NCI-H748 treated with DMSO at 0.1 percent for 48 hours (cell line): ENCODE data around the gene PRKCH.
"Not testable (repeated sequence)": the region's sequence is repeated elsewhere in the genome, so short reads cannot be mapped to it uniquely, and the experiment has no call there.

ENCODE experiments used
- DNase-seq: peaks from one replicate; lab custom pipeline; 2025; lab: John Stamatoyannopoulos, UW

PRKCH gene

DNA sequence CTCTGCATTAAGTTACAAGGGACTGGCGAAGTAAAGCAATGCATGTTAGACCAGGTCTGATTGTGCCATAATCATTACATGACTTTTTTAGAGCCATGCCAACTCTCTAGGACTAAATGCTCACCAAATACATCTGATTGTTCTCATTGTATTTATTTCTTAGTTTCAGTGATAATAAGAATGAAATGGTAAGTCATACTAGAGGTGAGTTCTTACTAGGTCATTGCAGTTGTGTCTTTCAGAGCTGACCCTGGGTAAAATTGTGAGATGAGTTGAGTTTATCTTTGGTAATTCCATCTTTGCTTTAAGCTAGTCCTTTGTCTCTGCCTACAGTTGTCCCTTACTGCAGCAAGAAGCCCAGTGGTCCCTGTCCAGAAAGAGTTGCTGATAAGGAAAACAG is 73.2 kb downstream of the PRKCH start:
- no peak for DNase-seq

DNA sequence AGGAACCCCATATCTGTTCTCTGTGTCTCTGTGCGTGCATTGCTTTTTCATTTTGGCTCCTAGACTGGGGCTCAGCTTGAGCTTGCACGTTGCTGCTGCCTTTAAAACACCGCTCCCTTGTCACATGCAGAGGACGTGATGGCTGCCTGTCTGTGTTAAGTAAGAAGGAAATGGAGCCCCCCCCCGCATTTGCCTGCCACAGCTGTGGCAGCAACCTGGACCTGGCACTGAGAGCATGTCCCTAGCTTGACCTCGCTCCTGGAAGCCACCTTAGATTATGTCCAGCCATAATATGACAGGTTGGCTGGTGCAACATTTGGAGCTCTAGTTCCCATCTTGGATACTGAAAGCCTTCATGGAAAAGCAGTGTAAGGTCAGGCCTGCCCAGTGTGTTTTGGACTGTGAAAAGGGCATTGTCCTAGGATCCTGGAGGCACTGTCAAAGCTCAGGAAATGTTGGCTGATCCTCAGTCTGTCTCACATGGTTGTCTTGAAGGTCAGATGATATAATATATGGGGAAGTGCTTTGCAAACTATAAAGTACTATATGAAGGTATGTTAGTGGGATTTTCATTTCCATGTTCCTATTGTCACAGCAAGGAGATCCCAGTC is 73.8 kb downstream of the PRKCH start:
- DNase-seq = no peak

DNA sequence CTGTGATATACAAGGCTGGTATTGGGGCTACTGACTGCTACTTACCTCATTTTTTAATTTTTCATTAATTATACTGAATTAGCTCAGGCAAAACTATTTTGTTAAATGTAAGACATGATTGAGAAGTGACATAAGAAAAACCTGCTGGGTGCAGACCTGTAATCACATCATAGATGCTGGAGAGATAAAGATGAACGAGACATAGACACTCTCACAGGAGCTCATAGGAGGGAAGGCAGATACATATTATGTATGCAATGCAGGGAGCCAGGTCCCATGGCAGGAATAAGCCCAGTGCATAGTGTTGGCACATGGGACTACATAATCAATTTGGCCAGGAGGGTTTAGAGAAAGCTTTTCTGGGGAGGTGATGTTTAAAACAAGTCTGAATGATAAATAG is 74.9 kb downstream of the PRKCH start:
- no peak for DNase-seq

DNA sequence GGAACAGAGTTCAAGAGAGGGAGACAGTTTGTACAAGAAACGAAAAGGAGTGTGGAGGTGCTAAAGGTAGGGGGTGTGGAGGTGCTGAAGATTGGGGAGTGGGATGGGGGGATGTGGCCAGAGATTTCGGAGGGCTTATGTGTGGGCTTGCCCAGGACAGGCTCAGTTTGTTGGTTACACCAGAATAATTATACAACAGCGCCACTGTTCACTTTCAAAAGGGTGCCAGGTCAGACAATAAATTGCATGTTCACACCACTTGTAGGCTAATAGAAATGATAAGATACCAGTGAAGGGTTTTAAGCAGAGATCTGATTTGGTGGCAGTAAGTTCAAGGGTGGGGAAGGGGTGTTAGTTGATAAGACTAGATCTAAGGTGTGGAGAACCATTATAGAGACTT is 75.3 kb downstream of the PRKCH start:
- no peak for DNase-seq

DNA sequence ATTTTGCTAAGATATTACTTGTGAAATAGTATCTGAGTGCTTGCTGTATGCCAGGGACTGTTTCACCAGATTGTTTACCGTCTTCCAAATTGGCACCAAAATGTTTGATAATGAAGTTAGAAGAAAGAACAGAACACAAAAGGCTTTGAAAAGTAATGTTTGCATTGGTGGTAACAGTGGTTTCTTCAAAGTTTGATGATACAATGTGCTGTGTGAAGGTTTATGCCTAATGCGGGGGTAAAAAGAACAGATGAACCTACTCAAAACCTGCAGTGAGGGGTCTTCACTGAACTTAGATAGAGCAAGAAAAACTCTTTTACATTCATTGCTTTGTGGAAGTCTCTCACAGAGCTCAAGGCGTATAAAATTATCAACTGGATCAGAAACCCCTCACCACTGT is 76.2 kb downstream of the PRKCH start:
- no peak for DNase-seq

DNA sequence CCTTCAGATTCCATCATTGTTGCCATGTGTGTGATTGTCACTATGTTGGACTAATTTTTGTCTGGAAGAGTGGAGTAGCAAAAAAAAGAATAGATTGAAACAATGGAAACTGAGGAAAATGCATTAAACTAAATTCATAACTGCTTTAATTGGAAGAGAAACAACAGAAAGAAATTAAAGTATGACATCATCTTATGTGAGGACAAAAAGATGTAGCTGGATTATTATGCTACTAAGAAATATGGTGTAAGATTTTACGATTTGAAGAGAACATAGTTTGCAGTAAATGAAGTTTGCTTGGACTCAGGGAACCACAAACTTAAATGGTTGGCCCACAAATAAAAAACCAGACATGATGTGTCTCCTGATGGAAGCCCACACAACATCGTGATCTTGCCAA is 76.8 kb downstream of the PRKCH start:
- DNase-seq = no peak

DNA sequence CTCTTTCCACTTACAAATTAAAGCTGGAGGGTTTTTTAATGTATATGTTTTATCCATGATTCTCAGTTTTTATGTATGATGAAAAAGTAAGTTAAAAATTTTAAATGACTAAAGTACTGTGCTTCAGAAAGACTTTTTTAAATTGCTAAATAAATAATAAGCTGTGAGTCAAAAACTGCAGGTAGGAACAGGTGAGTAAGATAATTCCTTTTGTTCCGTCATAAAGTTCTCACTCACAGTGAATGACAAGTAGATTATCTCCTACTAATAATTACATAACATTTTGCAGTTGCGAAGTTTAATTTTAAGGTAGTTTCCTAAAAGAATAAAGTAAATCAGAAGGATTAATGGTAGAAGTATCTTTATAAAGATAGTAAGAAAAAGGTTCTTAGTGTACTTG is 78.0 kb downstream of the PRKCH start:
- DNase-seq = no peak

DNA sequence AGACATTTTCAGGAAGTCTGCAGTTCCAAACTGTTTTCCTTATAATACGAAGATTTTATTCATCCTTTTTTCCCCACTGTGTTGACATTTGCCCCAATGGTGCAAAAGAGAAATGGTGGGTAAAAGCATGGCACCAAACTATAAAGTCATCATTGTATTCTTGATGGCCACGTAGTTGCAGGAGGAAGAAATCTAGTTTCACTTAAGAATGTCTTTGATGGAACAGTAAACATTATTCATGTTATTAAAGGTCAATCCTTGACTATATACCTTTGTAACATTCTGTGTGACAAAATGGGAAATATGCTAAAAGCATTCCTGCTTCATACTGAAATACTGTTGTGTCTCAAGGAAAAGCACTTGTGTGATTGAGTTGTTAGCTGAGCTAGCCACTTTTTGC is 80.1 kb downstream of the PRKCH start:
- DNase-seq = no peak

DNA sequence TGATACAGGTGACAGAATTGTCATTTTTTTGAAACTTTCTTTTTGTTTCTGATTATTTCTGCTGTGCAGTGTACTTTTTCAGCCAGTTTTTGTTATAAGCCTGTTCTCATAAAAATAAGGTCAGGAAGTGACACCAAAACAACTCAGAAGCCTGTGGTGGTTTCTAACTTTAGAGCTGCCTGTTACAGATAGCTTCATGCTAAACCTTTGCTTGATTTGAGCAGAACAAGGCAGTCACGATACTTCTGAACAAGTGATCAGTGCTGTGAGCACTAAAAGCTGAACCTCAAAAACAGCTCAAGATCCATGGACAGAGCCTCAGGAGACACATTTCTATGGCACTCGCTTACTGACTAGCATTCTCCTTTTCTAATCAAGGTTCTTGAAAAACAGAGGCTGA is 82.0 kb downstream of the PRKCH start:
- DNase-seq = no peak

DNA sequence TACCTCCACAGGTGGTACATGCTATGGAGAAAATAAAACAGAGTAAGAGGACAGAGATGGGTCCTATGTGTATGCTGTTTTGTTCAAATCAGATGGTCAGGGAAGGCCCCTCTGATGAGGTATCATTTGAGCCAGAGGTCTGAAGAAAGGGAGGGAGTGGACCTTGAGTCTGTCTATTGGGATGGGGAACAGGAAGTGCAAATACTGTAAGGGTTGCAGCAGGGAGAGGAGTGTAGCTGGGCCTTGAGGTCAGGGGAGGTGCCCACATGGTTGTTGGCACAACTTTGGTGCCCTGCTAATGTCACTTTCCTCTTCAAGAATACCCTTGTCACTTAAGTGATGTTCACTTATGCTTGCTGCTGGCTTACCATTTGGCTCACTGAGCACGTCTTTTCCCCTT is 83.3 kb downstream of the PRKCH start:
- no peak for DNase-seq

DNA sequence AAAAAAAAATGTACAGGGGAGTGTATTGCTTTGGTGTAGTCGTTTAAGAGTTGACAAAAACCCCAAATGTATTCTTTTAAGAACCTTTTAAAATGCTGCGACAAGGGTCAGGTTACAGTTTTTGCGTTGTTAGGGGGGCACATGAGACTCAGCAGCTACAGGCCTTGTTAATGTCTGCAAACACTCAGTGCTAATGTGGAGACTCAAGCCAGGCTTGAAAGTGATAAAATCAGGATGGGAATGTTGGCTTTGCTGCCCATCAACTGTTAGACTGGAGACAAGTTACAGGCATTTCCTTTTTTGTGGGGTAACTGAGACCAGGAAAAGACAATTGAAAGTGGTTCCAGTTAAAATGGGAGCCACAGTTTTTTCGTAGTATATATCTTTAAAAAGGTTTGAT is 84.8 kb downstream of the PRKCH start:
- DNase-seq = no peak

DNA sequence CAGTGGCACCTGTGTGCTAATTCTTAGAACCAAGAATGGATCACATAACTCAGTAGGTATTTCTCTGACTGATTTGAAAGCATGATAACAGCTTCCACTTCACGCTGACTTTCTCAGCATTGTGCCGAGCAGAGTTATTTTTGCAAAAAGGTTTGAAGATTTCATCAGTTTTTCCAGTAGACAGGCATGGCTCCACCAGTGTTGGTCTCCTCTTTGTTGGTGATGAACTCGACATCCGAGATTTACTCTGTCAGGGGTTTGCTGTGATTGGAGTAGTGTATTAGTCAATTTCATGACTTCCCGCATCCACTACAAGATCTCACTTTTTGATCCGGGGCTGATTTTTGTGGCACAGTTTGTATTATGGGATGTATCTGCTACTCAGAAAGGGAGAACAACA is 85.3 kb downstream of the PRKCH start:
- DNase-seq = no peak

DNA sequence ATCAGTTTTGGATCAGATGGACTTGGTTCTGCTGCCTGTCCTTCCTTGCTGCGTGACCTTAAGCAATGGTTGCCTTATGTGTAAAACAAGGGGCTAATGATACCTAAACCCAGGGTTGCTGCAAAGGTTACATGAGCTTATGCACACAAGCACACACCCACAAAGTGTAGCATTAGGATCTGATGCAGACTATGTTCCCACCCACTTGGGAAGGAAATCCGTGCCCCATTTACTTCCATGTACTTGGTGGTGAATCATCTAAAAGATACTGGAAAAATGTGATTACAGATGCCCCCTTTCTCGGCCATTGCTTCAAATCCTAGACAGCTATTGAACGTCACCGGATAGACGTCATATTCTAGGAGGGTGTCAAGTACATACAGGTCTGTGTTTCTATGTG is 87.1 kb downstream of the PRKCH start:
- no peak for DNase-seq

DNA sequence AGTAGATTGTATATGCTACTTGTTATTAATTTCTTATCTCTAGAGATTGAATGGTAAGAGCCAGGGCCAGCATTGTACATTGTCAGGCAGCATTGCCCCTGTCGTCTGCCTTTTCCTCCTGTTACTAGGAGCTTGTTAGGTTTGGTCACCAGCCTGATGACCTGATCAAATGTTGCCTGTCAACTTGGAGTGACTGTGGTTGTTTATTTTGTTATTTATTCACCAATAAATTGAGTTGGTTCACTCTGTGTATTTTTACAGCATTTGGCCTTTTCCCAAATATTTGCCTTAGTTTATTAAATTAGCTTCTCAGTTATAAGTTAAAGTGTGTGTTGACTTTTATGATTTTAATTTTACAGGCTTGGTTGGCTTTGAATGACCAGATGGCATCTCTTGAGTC is 88.4 kb downstream of the PRKCH start:
- no peak for DNase-seq

DNA sequence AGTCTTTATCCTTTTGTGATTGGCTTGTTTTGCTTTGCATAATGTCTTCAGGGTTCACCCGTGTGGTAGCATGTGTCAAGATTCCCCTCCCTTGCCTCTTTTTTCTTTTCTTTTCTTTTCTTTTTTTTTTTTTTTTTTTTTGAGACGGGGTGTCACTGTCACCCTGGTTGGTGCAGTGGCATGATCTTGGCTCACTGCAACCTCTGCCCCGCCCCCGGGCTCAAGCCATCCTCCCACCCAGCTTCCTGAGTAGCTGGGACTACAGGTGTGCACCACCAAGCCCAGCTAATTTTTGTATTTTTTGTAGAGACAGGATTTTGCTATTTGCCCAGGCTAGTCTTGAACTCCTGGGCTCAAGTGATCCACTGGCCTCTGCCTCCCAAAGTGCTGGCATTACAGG is 94.6 kb downstream of the PRKCH start:
- not testable (repeated sequence) for DNase-seq

DNA sequence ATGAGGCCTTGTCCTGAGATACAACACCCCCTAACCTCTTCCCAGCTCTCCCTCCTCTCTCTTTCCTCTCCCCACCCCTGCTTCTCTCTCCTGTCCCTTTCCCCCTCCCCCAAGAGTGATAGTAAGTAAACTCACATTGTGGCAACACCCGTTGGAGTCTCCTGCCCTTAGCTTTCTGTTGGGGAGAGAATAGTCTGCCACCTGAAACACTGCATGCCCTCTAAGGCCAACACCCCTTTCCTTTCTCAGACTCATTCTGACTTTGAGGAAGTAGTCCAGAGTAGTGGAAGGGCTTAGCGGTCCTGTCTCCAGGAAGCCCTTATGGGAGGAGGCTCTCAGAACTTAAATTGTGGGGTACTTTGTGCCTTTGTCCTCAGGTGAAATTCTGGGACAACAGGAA is 95.2 kb downstream of the PRKCH start:
- DNase-seq = no peak

DNA sequence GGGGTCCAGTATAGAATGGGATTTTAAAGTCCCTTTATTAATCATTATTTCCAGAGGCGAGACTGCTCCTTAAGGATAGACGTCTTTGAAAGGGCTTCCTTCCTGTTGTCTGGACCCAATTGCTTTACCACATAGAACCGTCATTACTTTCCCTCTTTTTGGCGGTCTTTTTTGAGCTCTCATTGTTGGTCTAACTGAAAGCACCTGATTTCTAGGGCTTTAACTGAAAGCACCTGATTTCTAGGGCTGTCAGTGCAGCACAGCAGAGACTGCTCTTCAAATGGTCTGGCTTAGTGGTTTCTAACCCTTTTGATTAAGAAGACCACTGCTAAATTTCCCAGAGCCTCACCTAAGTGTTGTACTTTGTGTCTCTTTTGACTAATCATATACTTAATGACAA is 95.8 kb downstream of the PRKCH start:
- DNase-seq = no peak

DNA sequence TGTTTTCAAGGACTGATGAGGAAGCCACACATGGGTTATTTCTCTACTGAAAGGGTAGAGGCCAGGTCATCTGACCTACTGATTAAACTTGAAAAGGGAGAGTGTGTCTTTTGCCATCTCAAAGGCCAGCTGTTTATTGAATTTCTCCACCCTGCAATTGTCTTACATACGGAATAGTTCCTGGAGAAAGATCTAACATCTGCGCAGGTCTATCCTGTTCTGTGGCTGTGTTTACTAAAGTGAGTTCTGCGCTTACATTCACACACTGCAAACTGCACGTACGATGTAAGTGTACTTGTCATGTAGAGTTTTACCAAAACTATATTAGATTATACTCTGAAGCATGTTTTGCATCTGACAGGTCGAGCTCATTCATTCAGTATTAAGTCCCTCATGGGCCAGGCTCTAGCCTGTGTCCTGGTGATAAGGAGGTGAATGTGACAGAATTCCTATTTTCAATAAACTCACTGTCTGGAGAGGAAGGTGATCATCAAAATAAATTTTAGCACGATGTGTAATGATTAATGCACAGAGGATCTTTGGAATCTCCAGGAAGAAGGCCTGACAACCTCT is 96.6 kb downstream of the PRKCH start:
- DNase-seq = no peak

DNA sequence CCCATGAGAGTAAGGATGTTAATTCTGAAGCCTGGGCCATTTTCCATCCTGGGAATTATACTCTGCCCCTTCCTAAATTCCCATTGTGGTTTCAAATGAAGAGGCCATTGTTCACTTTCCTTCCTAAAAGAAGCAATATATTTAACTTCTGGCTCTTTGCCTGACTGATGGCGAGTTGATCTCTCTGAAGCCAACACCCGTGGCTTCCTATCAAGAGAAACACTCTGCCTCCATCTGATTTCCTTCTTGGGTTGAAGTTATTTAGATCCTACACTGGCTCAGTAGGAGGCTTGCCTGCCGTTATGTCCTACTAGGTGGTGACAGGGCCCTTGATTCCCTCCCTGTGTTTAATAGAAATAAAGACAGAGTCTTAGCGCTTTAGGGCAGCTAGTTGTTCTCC is 97.4 kb downstream of the PRKCH start:
- DNase-seq = no peak

DNA sequence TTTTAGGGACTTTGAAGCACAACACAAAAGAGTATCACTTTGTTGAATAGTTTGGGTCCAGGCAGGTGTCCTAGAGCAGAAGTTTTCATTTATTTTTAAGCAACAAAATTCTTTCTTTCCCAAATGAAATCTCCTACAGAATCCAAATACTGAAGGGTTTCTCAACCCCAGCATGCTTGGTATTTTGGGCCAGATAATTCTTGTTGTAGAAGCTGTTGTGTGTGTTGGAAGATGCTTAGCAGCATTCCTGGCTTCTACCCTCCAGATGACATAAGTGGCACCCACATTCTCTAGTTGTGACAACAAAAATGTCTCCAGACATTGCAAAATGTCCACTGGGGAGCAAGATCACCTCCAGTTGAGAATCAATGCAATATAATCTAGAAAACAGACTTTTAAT is 97.8 kb downstream of the PRKCH start:
- no peak for DNase-seq

DNA sequence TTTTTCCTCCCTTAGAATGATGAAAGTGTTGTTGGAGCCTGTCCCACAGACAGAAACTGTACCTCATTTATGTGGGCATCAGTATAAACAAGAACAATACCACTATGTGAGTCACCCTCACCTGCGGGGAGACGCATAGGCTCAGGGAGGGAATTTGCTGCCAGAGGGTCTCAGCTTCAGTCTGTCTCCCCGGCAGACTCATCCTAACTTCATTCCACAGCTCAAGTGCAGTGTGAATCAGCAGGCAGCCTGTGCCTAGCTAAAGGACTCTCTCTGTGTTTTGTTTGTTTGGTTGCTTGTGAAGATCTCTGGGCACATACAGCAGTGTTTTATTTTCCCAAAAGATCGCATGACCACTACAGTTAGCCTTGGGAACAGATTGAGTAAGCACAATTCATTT is 98.9 kb downstream of the PRKCH start:
- no peak for DNase-seq

DNA sequence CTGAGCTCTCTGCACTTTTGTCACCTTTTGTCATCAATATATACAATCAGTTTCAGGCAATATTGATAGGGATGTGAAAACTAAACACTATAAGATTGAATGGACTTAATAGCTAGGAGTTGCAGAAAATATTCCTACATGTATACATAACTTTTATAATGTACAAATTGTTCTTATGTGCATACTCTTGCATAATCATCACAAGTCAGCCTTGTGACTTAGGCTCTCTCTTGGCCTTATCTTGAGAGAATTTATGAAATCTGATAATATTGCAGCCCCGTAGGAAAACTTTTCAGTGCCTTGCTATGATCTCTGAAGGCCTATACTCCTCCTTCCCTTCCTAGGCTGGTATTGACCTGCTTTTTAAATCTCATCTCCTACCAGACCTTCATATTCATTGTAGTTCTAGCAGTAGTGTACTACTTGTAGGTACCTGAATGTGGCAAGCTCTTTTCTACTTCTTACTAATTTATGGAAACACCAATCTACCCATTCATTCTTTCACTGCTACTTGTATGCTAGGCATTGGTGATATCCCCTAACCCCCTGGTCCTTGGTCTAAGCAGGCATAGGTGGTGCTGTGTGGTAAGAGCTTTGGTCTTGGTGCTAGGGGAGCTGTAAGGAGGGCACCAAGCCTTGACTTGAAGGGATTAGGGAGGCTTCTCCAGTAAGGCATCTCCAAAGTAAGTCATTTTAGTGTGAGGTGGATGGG is 100.0 kb downstream of the PRKCH start:
- DNase-seq = no peak

DNA sequence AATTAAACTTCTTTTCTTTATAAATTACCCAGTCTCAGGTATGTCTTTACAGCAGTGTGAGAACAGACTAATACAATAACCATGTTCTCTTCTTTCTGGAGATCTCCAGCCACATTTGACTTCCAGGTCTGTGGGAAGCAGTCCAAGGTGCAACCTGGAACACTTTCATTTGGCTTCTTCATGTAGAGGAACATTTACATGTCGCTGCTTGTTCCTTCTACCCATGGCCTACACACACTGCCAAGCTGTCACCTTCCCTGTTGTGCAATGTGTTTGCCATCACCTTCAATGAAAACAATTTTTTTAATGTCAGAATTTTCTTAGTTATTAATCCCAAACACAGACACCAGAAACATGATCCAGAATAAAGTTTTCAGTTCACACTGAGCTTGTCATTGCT is 104.7 kb downstream of the PRKCH start:
- DNase-seq = no peak

DNA sequence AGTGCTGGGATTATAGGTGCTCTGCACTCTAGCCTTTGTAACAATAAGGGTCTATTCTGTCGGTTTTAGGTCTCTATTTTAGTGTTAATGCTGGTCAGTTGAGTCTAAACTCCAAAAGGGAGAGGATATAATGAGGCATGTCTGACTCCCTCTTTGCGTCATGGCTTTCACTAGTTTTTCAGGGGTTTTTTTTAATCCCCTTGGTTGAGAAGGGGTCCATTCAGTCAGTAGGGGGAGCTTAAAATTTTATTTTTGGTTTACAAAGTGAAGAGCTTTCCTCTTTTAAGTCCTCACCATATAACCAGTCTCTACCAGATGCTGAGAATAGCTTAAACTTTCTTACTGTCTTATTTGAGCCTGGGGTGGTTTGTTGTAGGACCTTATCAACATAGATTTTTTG is 106.9 kb downstream of the PRKCH start:
- no peak for DNase-seq
